GM23248 (cell line): Measurements from ENCODE around the gene LEKR1. TPM values are rescaled to one million over a fixed set of nuclear protein-coding genes. Genes with fewer than 3 reads are reported as not detected.

ENCODE experiments used
- DNase-seq: peaks from one replicate; pipeline ENCODE4 v3.0.0-alpha.2; 2015
- H2AFZ ChIP-seq: fragments of 200-600 bp; sonication (generic); 2 replicates; pipeline ENCODE4 v1.6.1; 2016; ENCODE audit warnings: antibody characterized with exemption
- H3F3A ChIP-seq: fragments of 200-600 bp; sonication (generic); 2 replicates; pipeline ENCODE4 v1.6.1; 2016; ENCODE audit warnings: mild to moderate bottlenecking, antibody characterized with exemption, mixed run types; ENCODE audit not compliant: insufficient read depth
- H3K27ac ChIP-seq: fragments of 200-600 bp; sonication (generic); 2 replicates; pipeline ENCODE4 v1.5.1; 2016; ENCODE audit warnings: mild to moderate bottlenecking
- H3K27me3 ChIP-seq: fragments of 200-600 bp; sonication (generic); replicated peaks from 2 replicates; pipeline ENCODE4 v1.6.1; 2016; ENCODE audit warnings: mild to moderate bottlenecking; ENCODE audit not compliant: insufficient read depth
- H3K36me3 ChIP-seq: fragments of 200-600 bp; sonication (generic); 2 replicates; pipeline ENCODE4 v1.6.1; 2016; ENCODE audit warnings: low read depth, mild to moderate bottlenecking
- H3K4me1 ChIP-seq: fragments of 200-600 bp; sonication (generic); 2 replicates; pipeline ENCODE4 v1.6.1; 2016; ENCODE audit warnings: mild to moderate bottlenecking; ENCODE audit not compliant: insufficient read depth
- H3K4me2 ChIP-seq: fragments of 200-600 bp; sonication (generic); one replicate; pipeline ENCODE4 v1.6.1; 2016; ENCODE audit warnings: mild to moderate bottlenecking; ENCODE audit not compliant: unreplicated experiment
- H3K4me3 ChIP-seq: fragments of 200-600 bp; sonication (generic); 2 replicates; pipeline ENCODE4 v1.5.1; 2016; ENCODE audit warnings: mild to moderate bottlenecking
- H3K79me2 ChIP-seq: fragments of 200-600 bp; sonication (generic); 2 replicates; pipeline ENCODE4 v1.6.1; 2016; ENCODE audit warnings: mild to moderate bottlenecking; ENCODE audit not compliant: insufficient read depth
- H3K9ac ChIP-seq: fragments of 200-600 bp; sonication (generic); 2 replicates; pipeline ENCODE4 v1.6.1; 2016; ENCODE audit warnings: mild to moderate bottlenecking
- H3K9me2 ChIP-seq: fragments of 200-600 bp; sonication (generic); 2 replicates; pipeline ENCODE4 v1.6.1; 2016; ENCODE audit warnings: mixed run types, mild to moderate bottlenecking, moderate library complexity; ENCODE audit not compliant: insufficient read depth
- H3K9me3 ChIP-seq: fragments of 200-600 bp; sonication (generic); one replicate; pipeline ENCODE4 v1.6.1; 2017; ENCODE audit warnings: low read depth
- H4K20me1 ChIP-seq: fragments of 200-600 bp; sonication (generic); 2 replicates; pipeline ENCODE4 v1.6.0; 2016; ENCODE audit not compliant: insufficient read depth
- EZH2 ChIP-seq: fragments of 200-600 bp; sonication (generic); IDR thresholded peaks from 2 replicates; pipeline ENCODE4 v1.6.1; 2018; ENCODE audit warnings: antibody characterized with exemption, mild to moderate bottlenecking; ENCODE audit not compliant: insufficient read depth, poor library complexity, severe bottlenecking
- EZH2phosphoT487 ChIP-seq: fragments of 200-600 bp; sonication (generic); IDR thresholded peaks from 2 replicates; pipeline ENCODE4 v1.6.1; 2018; ENCODE audit warnings: antibody characterized with exemption, moderate library complexity, mild to moderate bottlenecking, low read depth; ENCODE audit not compliant: insufficient read depth
- WGBS, 2 experiments: methylation state at CpG; one replicate each; pipeline ENCODE4 v1.1.6; 2015 to 2017; ENCODE audit warnings: low lambda C conversion rate in 2 of 2, low coverage in 1 of 2; ENCODE audit errors: missing lambda C conversion rate in 2 of 2; 5-methylcytosine and 5-hydroxymethylcytosine counted together
- in situ Hi-C: fragments of 300-500 bp; cut with MboI; formaldehyde crosslinking; loops from 2 replicates; pipeline ENCODE4 v1.15.0; 2020
- polyA plus RNA-seq: library from polyadenylated mRNA; unstranded; fragments of >200 nt; fragmentation: Nextera tagmentation; extraction: Ambion mirVana; gene quantifications from 2 replicates; pipeline ENCODE4 v1.2.1, GENCODE V29; 2016
- total RNA-seq: library from RNA; depleted of rRNA; stranded (reverse); fragments of >200 nt; shearing (Covaris generic); gene quantifications from 2 replicates; pipeline ENCODE4 v1.2.3, GENCODE V29; 2014

LEKR1 gene
- total and polyA plus RNA-seq, 2 experiments from 2014 or later = 0.32 to 0.43 TPM

DNA sequence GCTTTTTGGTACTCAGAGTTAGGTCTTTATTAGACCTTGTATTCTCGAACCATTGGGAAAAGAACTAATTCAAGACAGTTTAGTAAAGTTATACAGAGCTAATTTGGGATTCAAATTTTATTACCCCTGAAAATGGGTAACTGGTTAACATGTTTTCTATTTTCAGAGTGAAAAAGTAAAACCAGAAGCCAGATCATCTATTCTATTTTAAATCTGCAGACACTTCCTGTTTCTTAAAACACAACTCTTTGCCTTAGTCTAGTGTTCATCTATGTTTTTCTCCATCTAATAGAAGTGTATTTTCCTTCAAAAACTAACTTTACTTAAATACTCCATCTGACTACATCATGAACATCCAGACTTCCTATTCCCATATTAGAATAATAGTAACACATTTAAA, 220.4 kb downstream of the LEKR1 start:
- DNase-seq = no peak
- in situ Hi-C loops = no loop called here
- H3F3A ChIP-seq = no peaks in the 10 kb centered on the region
- H3K36me3 ChIP-seq = no peaks in the 10 kb centered on the region
- H3K9me2 ChIP-seq = no peaks in the 10 kb centered on the region
- H3K27ac ChIP-seq = no peak overlapping the region
- no peaks in the 10 kb centered on the region for H3K27me3 ChIP-seq
- H4K20me1 ChIP-seq = no peaks in the 10 kb centered on the region
- H3K4me3 ChIP-seq = no peak overlapping the region
- no peak overlapping the region for H3K4me2 ChIP-seq
- no peak overlapping the region for H3K9ac ChIP-seq
- H3K9me3 ChIP-seq = no peaks in the 10 kb centered on the region
- TF ChIP-seq EZH2 (no peak), EZH2phosphoT487 (no peak)
- no peaks in the 10 kb centered on the region for H3K79me2 ChIP-seq
- no peaks in the 10 kb centered on the region for H3K4me1 ChIP-seq
- 81 to 88% methylated on average over 1 of the region's 1 CpG for WGBS, 2 experiments
- no peak overlapping the region for H2AFZ ChIP-seq

DNA sequence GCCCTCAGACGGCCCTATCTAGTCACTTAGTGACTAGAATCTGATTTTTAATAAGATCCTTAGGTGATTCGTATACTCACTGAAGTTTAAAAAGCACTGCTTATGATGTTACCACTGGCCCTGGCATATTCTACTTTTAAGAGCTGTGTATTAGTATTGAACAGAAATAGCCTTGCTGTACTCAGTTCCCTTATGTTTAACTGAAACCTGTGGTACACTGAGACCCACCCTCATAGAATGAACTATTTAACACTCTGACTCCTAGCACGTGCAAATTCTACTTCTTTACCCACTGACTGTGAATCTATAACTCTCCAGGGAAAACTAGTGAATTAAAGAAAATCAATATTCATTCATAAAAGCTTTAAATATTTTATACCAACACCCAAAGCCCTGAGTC, 224.9 kb downstream of the LEKR1 start:
- H3K9me2 ChIP-seq = no peaks in the 10 kb centered on the region
- no peak overlapping the region for H3K27ac ChIP-seq
- no peaks in the 10 kb centered on the region for H4K20me1 ChIP-seq
- H3K27me3 ChIP-seq = no peaks in the 10 kb centered on the region
- H2AFZ ChIP-seq = no peak overlapping the region
- TF ChIP-seq EZH2phosphoT487 (no peak), EZH2 (no peak)
- no peak for DNase-seq
- no peaks in the 10 kb centered on the region for H3K4me1 ChIP-seq
- in situ Hi-C loops = no loop called here
- no peaks in the 10 kb centered on the region for H3F3A ChIP-seq
- no peaks in the 10 kb centered on the region for H3K36me3 ChIP-seq
- H3K4me2 ChIP-seq = no peak overlapping the region
- no peaks in the 10 kb centered on the region for H3K9me3 ChIP-seq
- WGBS, 2 experiments = 67 to 69% methylated on average over 3 of the region's 3 CpGs
- H3K9ac ChIP-seq = no peak overlapping the region
- H3K4me3 ChIP-seq = no peak overlapping the region
- H3K79me2 ChIP-seq = no peaks in the 10 kb centered on the region

DNA sequence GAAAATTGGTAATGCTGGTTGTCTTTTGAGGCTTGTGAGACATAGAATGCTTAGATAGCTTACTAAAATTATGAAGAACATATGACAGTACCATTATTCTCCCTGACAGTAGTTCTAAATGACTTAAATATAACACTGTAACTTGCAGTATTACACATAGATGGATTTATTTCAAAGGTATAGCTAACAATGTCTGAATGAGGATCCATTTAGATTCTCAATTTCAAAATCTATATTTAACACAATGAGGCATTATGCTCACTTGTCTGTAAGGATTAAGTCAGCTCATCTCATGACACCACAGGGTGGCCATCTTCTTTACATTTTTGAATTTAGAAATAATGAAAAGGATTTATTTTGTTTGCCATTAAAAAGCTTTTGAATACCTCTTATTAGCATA, 225.4 kb downstream of the LEKR1 start:
- Histone ChIP-seq H3F3A (no peaks in the 10 kb centered on the region), H3K27ac (no peak overlapping the region), H3K4me2 (no peak overlapping the region), H3K9ac (no peak overlapping the region), H2AFZ (no peak overlapping the region), H3K36me3 (no peaks in the 10 kb centered on the region), H3K4me1 (no peaks in the 10 kb centered on the region), H3K9me2 (no peaks in the 10 kb centered on the region), H4K20me1 (no peaks in the 10 kb centered on the region), H3K79me2 (no peaks in the 10 kb centered on the region), H3K9me3 (no peaks in the 10 kb centered on the region), H3K27me3 (no peaks in the 10 kb centered on the region), H3K4me3 (no peak overlapping the region)
- TF ChIP-seq EZH2phosphoT487 (no peak), EZH2 (no peak)
- in situ Hi-C loops = no loop called here
- no peak for DNase-seq

DNA sequence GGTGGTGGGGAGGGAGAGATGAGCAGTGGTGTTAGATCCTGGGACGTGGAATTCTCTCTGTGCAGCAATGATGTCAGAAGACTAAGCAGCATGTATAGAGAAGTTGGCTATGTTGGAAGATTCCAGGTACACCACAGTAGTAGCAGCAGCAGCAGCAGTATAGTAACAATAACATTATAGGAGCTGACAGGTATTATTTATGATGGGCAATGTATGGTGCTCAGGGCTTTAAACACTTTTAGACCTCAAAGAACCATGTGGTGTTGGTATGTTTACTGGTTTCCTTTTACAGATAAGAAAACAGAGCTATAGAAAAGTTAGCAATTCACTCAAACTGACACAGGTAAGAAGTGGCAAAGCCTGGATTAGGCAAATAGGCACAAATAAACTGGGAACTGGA, 229.9 kb downstream of the LEKR1 start:
- H3K9ac ChIP-seq = no peak overlapping the region
- no peaks in the 10 kb centered on the region for H3K4me1 ChIP-seq
- no peaks in the 10 kb centered on the region for H3K36me3 ChIP-seq
- DNase-seq = no peak
- H3K9me2 ChIP-seq = no peaks in the 10 kb centered on the region
- no peaks in the 10 kb centered on the region for H3K79me2 ChIP-seq
- no peaks in the 10 kb centered on the region for H3K27me3 ChIP-seq
- H3K9me3 ChIP-seq = no peaks in the 10 kb centered on the region
- H3K4me2 ChIP-seq = no peak overlapping the region
- no peak overlapping the region for H3K27ac ChIP-seq
- no peaks in the 10 kb centered on the region for H3F3A ChIP-seq
- no peaks in the 10 kb centered on the region for H4K20me1 ChIP-seq
- in situ Hi-C loops = no loop called here
- 84 to 88% methylated on average over 1 of the region's 1 CpG for WGBS, 2 experiments
- TF ChIP-seq EZH2phosphoT487 (no peak), EZH2 (no peak)
- no peak overlapping the region for H3K4me3 ChIP-seq
- H2AFZ ChIP-seq = no peak overlapping the region

DNA sequence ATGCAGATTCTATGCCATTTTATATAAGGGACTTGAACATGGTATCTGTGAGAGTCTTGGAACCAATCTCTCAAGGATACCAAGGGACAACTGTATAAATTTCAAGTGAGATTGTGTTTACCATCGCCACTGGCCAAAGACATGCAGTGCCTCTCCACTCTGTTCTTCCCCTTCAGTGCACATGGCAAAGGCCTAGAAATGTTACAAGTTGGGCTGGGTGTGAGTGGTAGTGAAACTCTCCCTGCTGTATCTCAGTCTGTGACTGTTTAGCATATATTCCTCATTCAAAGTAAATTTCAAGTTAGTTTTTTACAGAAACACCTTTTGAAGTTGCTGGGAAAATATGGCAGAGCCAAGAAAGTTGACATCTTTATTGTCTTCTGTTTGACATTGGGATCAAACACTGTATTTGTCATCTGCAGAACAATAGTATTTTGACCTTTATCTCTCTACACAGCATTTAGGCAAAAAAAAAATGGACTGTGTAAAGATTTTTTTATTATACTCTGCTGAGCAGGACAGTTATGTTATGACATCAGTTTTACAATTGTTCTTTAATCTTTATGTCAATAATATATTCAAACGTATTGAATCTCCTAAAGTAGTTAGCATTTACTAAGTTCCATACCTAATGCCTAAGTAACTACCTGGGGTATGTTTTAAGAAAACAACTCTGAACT, 232.4 kb downstream of the LEKR1 start:
- no peaks in the 10 kb centered on the region for H3K79me2 ChIP-seq
- DNase-seq = no peak
- WGBS, 2 experiments = 76 to 83% methylated on average over 2 of the region's 2 CpGs
- H3K9ac ChIP-seq = no peak overlapping the region
- no peak overlapping the region for H3K4me3 ChIP-seq
- no peak overlapping the region for H3K4me2 ChIP-seq
- TF ChIP-seq EZH2phosphoT487 (no peak), EZH2 (no peak)
- H2AFZ ChIP-seq = no peak overlapping the region
- H3K27me3 ChIP-seq = no peaks in the 10 kb centered on the region
- no peaks in the 10 kb centered on the region for H3K9me2 ChIP-seq
- in situ Hi-C loops = no loop called here
- H3K4me1 ChIP-seq = no peaks in the 10 kb centered on the region
- H3K9me3 ChIP-seq = no peaks in the 10 kb centered on the region
- H3K36me3 ChIP-seq = no peaks in the 10 kb centered on the region
- no peak overlapping the region for H3K27ac ChIP-seq
- H3F3A ChIP-seq = no peaks in the 10 kb centered on the region
- no peaks in the 10 kb centered on the region for H4K20me1 ChIP-seq
